HEK293 (cell line): ENCODE results near the gene INVS.

Experiments used
- ATF2 ChIP-seq: fragments of 450-650 bp; formaldehyde crosslinking; IDR thresholded peaks from 2 replicates; pipeline ENCODE4 v1.5.1; 2016; ENCODE audit warnings: missing biosample characterization, missing genetic modification characterization, low read depth
- FEZF1 ChIP-seq: fragments of 450-650 bp; formaldehyde crosslinking; IDR thresholded peaks from 2 replicates; pipeline ENCODE4 v1.5.1; 2016; ENCODE audit warnings: missing biosample characterization, missing genetic modification characterization
- GLIS1 ChIP-seq: fragments of 450-650 bp; formaldehyde crosslinking; IDR thresholded peaks from 2 replicates; pipeline ENCODE4 v1.5.1; 2016; ENCODE audit warnings: missing biosample characterization, missing genetic modification characterization
- HOXC10 ChIP-seq: sonication (generic); formaldehyde crosslinking; IDR thresholded peaks from 2 replicates; pipeline ENCODE4 v1.8.1; 2023; ENCODE audit warnings: mild to moderate bottlenecking, missing genetic modification reagents
- HOXD13 ChIP-seq: sonication (generic); formaldehyde crosslinking; IDR thresholded peaks from 2 replicates; pipeline ENCODE4 v1.8.0; 2022; ENCODE audit warnings: missing genetic modification reagents, borderline replicate concordance
- INSM2 ChIP-seq: fragments of 450-650 bp; formaldehyde crosslinking; IDR thresholded peaks from 2 replicates; pipeline ENCODE4 v1.5.1; 2016; ENCODE audit warnings: missing biosample characterization, missing genetic modification characterization
- REPIN1 ChIP-seq: fragments of 450-650 bp; formaldehyde crosslinking; IDR thresholded peaks from 2 replicates; pipeline ENCODE4 v1.5.1; 2017; ENCODE audit warnings: missing biosample characterization, missing genetic modification characterization, low read depth
- SCRT2 ChIP-seq: fragments of 450-650 bp; formaldehyde crosslinking; IDR thresholded peaks from 2 replicates; pipeline ENCODE4 v1.5.1; 2016; ENCODE audit warnings: missing biosample characterization, missing genetic modification characterization
- YY2 ChIP-seq: fragments of 450-650 bp; formaldehyde crosslinking; IDR thresholded peaks from 2 replicates; pipeline ENCODE4 v1.5.1; 2016; ENCODE audit warnings: missing biosample characterization, missing genetic modification characterization
- ZBTB10 ChIP-seq: fragments of 450-650 bp; formaldehyde crosslinking; IDR thresholded peaks from 2 replicates; pipeline ENCODE4 v1.5.1; 2016; ENCODE audit warnings: missing biosample characterization, missing genetic modification characterization
- ZBTB21 ChIP-seq: fragments of 450-650 bp; formaldehyde crosslinking; IDR thresholded peaks from 2 replicates; pipeline ENCODE4 v1.5.1; 2017; ENCODE audit warnings: missing biosample characterization, missing genetic modification characterization
- ZBTB7A ChIP-seq: fragments of 450-650 bp; formaldehyde crosslinking; IDR thresholded peaks from 2 replicates; pipeline ENCODE4 v1.5.1; 2016; ENCODE audit warnings: low read depth, missing biosample characterization, missing genetic modification characterization
- ZEB2 ChIP-seq: fragments of 450-650 bp; formaldehyde crosslinking; IDR thresholded peaks from 2 replicates; pipeline ENCODE4 v1.5.1; 2016; ENCODE audit warnings: missing biosample characterization, missing genetic modification characterization
- ZNF121 ChIP-seq: fragments of 450-650 bp; formaldehyde crosslinking; IDR thresholded peaks from 2 replicates; pipeline ENCODE4 v1.5.1; 2016; ENCODE audit warnings: missing biosample characterization, missing genetic modification characterization
- ZNF24 ChIP-seq: fragments of 450-650 bp; formaldehyde crosslinking; IDR thresholded peaks from 2 replicates; pipeline ENCODE4 v1.5.1; 2016; ENCODE audit warnings: missing biosample characterization, missing genetic modification characterization
- ZNF248 ChIP-seq: fragments of 450-650 bp; formaldehyde crosslinking; IDR thresholded peaks from 2 replicates; pipeline ENCODE4 v1.5.1; 2017; ENCODE audit warnings: missing biosample characterization, missing genetic modification characterization
- ZNF488 ChIP-seq: fragments of 450-650 bp; formaldehyde crosslinking; IDR thresholded peaks from 2 replicates; pipeline ENCODE4 v1.5.1; 2016; ENCODE audit warnings: missing biosample characterization, missing genetic modification characterization
- ZNF518A ChIP-seq: fragments of 450-650 bp; formaldehyde crosslinking; conservative IDR thresholded peaks from 2 replicates; pipeline ENCODE4 v1.5.1; 2016; ENCODE audit warnings: low read depth, missing biosample characterization, missing genetic modification characterization
- ZNF548 ChIP-seq: fragments of 450-650 bp; formaldehyde crosslinking; IDR thresholded peaks from 2 replicates; pipeline ENCODE4 v1.5.1; 2016; ENCODE audit warnings: missing biosample characterization, missing genetic modification characterization
- ZNF555 ChIP-seq: fragments of 450-650 bp; formaldehyde crosslinking; conservative IDR thresholded peaks from 2 replicates; pipeline ENCODE4 v1.5.1; 2017; ENCODE audit warnings: missing biosample characterization, mild to moderate bottlenecking, missing genetic modification characterization, inconsistent platforms
- ZNF626 ChIP-seq: fragments of 450-650 bp; sonication (Bioruptor Pico); formaldehyde crosslinking; IDR thresholded peaks from 2 replicates; pipeline ENCODE4 v1.5.1; 2018; ENCODE audit warnings: missing biosample characterization, missing genetic modification characterization, inconsistent platforms
- ZNF664 ChIP-seq: fragments of 450-650 bp; formaldehyde crosslinking; IDR thresholded peaks from 2 replicates; pipeline ENCODE4 v1.5.1; 2016; ENCODE audit warnings: missing biosample characterization, missing genetic modification characterization
- ZNF777 ChIP-seq: fragments of 450-650 bp; formaldehyde crosslinking; IDR thresholded peaks from 2 replicates; pipeline ENCODE4 v1.5.1; 2017; ENCODE audit warnings: missing biosample characterization, missing genetic modification characterization, borderline replicate concordance
- ZNF785 ChIP-seq: fragments of 450-650 bp; formaldehyde crosslinking; IDR thresholded peaks from 2 replicates; pipeline ENCODE4 v1.5.1; 2016; ENCODE audit warnings: missing biosample characterization, missing genetic modification characterization
- ZNF792 ChIP-seq: fragments of 450-650 bp; formaldehyde crosslinking; IDR thresholded peaks from 2 replicates; pipeline ENCODE4 v1.5.1; 2016; ENCODE audit warnings: missing biosample characterization, missing genetic modification characterization
- ZSCAN18 ChIP-seq: fragments of 450-650 bp; formaldehyde crosslinking; IDR thresholded peaks from 2 replicates; pipeline ENCODE4 v1.5.1; 2016; ENCODE audit warnings: missing biosample characterization, missing genetic modification characterization
- ZSCAN23 ChIP-seq: fragments of 450-650 bp; formaldehyde crosslinking; IDR thresholded peaks from 2 replicates; pipeline ENCODE4 v1.5.1; 2016; ENCODE audit warnings: missing biosample characterization, missing genetic modification characterization

INVS gene

GRCh38 chr9:100098887-100099721, at the start of gene INVS, which contains the start of gene ERP44 (continued):
- no peak for TF ChIP-seq INSM2 (tag by site-specific recombination)
- no peak for TF ChIP-seq HOXC10 (CRISPR knock-in tag)
- TF ChIP-seq ZNF792 (tag by site-specific recombination), result no peak
- peak; percentile 71; the same call in 1 of the 2 replicates for TF ChIP-seq GLIS1 (tag by site-specific recombination)
- no peak for TF ChIP-seq ZNF664 (tag by site-specific recombination)
- no peak for TF ChIP-seq SCRT2 (tag by site-specific recombination)
- no peak for TF ChIP-seq ZNF777 (tag by site-specific recombination)
- TF ChIP-seq ZSCAN18 (tag by site-specific recombination), result no peak
- no peak for TF ChIP-seq ZSCAN23 (tag by site-specific recombination)
- no peak for TF ChIP-seq ZBTB21 (tag by site-specific recombination)
- no peak; the same call in none of the 2 replicates for TF ChIP-seq ZBTB10 (tag by site-specific recombination)
- no peak for TF ChIP-seq ZNF785
- TF ChIP-seq ZNF555 (tag by site-specific recombination), result no peak
- no peak; the same call in none of the 2 replicates for TF ChIP-seq ZNF518A (tag by site-specific recombination)
- TF ChIP-seq ATF2 (tag by site-specific recombination), result no peak
- TF ChIP-seq HOXD13 (CRISPR knock-in tag), result no peak
- no peak for TF ChIP-seq ZNF548 (tag by site-specific recombination)
- TF ChIP-seq ZBTB7A, result 0 out of 2 replicates have a peak, but pooled peaks have one; percentile 68
- TF ChIP-seq ZNF24 (tag by site-specific recombination), result 0 out of 2 replicates have a peak, but pooled peaks have one; percentile 4
- TF ChIP-seq FEZF1, result no peak
- TF ChIP-seq ZNF248 (tag by site-specific recombination), result no peak
- no peak for TF ChIP-seq ZNF488 (tag by site-specific recombination)
- no peak for TF ChIP-seq YY2 (tag by site-specific recombination)
- TF ChIP-seq ZEB2 (tag by site-specific recombination), result no peak
- no peak for TF ChIP-seq ZNF626
- no peak for TF ChIP-seq REPIN1
- no peak for TF ChIP-seq ZNF121 (tag by site-specific recombination)
